Activated CD4-positive, alpha-beta T cell treated with anti-CD3 and anti-CD28 coated beads, Interleukin-2, amount 50 U/mL, for 16 hours (primary cell): ENCODE data around the gene FLAD1.

Experiments
- DNase-seq: peaks from one replicate; pipeline ENCODE4 v3.0.0-alpha.2; 2020

The FLAD1 gene

GRCh38 chr1:155018617-155019348 lies 35.6 kb downstream of the FLAD1 start:
- DNase-seq: no peak

- no peak for DNase-seq
Measured at GRCh38 chr1:155019377-155020245, 36.5 kb downstream of the FLAD1 start.

GRCh38 chr1:155022136-155022926 lies 39.2 kb downstream of the FLAD1 start:
- no peak for DNase-seq

GRCh38 chr1:155022927-155023236 lies 39.7 kb downstream of the FLAD1 start:
- DNase-seq: no peak

GRCh38 chr1:155023627-155024026 lies 40.5 kb downstream of the FLAD1 start:
- no peak for DNase-seq

GRCh38 chr1:155024315-155024714 lies 41.2 kb downstream of the FLAD1 start:
- DNase-seq: no peak

- no peak for DNase-seq
Measured at GRCh38 chr1:155026154-155026553, 43.0 kb downstream of the FLAD1 start.

- DNase-seq: no peak
Measured at GRCh38 chr1:155026588-155026987, 43.4 kb downstream of the FLAD1 start.

GRCh38 chr1:155029513-155030242 lies 46.5 kb downstream of the FLAD1 start:
- DNase-seq: no peak

GRCh38 chr1:155030243-155030795 lies 47.2 kb downstream of the FLAD1 start:
- DNase-seq: no peak

GRCh38 chr1:155030899-155031298 lies 47.8 kb downstream of the FLAD1 start:
- no peak for DNase-seq

- DNase-seq: no peak
Measured at GRCh38 chr1:155032886-155033285, 49.7 kb downstream of the FLAD1 start.

- DNase-seq: no peak
Measured at GRCh38 chr1:155033524-155033923, 50.4 kb downstream of the FLAD1 start, which contains the start of the genes DCST1 and DCST2. Gene DCST1 (plus strand): TSS chr1:155033824. CDS start chr1:155034037, 213 bp downstream. Gene DCST2 (minus strand): TSS chr1:155033781. CDS start chr1:155033701, 80 bp downstream.

GRCh38 chr1:155034318-155035208 lies 51.4 kb downstream of the FLAD1 start:
- no peak for DNase-seq

- no peak for DNase-seq
Measured at GRCh38 chr1:155035936-155036335, 52.8 kb downstream of the FLAD1 start.

- no peak for DNase-seq
Measured at GRCh38 chr1:155037043-155037442, 53.9 kb downstream of the FLAD1 start.

- DNase-seq: no peak
Measured at GRCh38 chr1:155037851-155038441, 54.8 kb downstream of the FLAD1 start.

GRCh38 chr1:155038602-155039307 lies 55.6 kb downstream of the FLAD1 start:
- no peak for DNase-seq

- no peak for DNase-seq
Measured at GRCh38 chr1:155039308-155039669, 56.1 kb downstream of the FLAD1 start.
